HG03159 (cell line): ENCODE data around the gene MED10.
"Not testable (repeated sequence)": the region's sequence is repeated elsewhere in the genome, so short reads cannot be mapped to it uniquely, and the experiment has no call there.

Experiments used
- ATAC-seq: cut with Tn5 transposase; IDR thresholded peaks from one replicate; pipeline ENCODE4 v1.9.1; 2021; ENCODE audit warnings: mild to moderate bottlenecking, moderate library complexity; ENCODE audit not compliant: unreplicated experiment

Gene MED10

DNA sequence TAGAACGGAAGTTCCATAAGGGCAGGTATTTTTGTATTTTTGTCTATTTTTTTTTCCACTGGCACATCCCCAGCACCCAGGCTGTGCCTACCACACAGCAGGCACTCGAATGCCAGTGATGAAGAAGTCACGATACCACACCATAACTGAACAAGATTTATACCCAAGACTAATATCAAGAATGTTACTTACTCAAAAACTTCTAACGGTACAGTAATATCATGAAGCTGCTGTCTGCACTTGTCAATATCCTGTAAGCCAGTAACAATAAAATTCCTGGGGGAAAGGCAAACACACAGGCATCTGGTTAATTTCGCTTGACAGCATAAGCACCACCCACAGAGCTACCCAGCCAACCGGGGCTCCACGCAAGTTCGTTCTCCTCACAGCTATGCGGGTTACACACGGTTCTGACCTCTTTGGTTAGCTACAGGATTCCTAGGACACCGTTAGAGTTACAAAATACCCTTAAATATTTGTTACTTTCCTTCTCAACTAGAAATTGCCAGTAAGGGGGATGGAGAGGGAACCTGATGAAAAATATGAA, 1.3 kb downstream of the MED10 start:
- no peak for ATAC-seq

DNA sequence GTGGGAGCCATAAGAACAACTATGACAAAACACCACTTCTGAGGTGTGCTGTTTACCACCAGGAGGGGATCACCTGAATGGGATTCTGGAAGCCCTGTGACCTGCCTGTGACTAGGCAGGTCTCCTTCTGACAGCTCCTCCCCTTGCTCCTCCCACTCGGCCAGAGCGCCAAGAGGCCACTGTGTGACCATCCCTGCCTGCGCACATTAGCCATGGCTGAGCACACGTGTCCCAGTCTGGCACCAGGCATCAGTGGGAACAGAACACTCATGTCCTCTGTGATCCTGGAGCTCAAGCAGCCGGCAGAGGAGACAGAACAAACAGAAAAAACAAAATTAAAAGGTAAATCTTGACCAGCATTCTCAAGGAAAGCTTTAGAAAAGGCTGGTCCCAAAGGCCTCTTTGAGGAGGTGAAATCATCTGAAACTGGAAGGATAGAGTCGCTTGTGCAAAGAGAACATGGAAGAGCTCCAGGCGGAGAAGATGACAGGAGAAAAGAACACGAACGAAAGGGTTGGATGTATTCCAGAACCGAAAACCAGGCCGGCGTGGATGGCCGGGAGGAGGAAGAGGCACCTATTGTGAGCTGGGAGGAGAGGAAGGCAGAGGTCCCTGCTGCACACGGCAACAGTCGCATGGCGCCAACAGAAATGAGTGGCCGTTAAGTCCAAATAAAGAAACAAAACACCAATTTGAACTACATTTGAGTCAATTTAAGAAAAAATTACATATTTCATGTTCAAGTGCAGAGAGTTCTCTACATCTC, 5.1 kb downstream of the MED10 start:
- ATAC-seq = no peak

DNA sequence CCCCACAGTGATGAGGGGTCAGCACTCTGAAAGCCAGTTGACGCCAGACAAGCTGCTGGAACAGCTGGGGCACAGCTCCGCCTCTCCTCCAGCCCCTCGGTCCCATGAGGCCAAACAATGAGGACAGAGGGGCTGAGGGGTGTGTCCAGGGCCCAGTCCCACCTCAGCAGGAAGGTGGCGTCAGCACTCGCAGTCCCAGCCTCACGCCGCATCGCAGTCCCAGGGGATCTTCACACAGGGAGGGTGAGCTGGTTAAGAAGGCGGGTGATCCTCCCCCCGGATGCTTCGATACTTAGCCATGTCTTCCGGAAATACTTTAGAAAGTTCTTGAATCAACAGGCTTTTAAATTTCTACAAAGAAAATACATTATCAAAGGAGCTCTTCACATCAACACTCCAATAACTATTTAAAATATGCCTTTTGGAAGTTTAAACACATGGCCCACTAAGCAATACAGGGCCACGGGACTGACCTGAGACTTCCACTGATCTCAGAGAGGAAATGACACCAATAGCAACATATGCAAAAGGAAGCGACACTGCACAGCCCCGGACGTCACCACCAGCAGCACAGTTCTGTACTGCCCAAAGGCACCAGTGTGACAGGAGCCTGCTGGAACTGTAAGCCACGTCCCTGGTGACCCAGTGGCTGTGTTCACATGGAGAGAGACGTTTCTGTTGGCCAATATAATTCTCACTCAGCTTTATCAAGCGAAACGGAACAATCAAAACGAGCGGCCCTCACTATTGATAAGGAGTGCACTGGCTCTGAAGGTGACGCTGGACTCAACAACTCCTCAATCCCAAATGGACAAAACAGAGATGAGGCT, 5.9 kb downstream of the MED10 start:
- ATAC-seq = no peak

DNA sequence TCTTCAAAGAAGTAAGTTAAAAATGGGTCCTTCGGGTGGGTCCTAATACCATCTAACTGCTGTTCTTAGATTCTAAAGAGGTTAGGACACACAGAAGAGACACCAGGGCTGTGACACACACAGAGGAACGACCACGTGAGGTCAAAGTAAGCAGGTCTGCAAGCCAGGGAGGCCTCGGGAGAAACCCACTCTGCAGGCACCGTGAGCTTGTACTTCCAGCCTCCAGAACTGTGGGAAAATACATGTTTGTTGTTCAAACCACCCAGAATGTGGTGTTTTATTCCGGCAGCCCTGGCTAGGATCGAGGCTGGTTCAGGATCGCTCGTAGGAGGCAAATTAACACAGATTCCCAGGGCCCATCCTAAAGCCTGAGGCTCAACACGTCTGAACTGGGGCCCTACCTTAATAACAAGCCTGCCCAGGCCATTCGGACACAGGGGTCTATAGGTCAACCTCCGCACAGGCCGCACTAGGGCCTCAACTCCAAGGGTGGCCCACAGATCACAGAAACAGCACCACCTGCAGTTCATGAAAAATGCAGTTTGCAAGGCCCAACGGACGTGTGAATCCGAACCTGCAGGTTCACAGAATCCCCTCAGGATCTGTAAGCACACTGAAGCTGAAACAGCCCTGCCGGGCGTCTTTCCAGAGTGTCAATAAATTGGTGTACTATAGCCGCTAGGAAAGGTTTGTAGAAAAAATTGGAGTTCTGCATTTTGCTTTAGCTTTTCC, 7.1 kb downstream of the MED10 start:
- no peak for ATAC-seq

DNA sequence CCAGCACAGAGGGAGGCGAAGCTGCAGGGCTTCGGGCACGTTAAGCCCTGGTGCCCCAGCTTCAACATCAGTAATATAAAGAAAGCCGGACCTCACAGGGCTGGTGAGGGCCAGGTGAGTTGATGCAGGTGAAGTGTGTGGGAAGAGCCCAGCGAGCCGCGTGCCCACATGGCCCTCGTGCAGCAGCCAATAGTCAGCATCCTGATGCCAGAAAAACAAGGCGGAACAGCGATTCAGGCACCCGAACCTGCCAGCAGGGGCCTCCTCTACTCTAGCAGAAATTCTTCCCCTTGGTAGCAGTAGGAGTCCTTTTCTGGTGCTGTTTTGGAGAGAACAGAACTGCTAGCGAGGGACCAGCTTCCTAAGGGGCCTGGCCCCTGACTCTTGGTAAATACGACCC, 7.8 kb downstream of the MED10 start:
- ATAC-seq = no peak

DNA sequence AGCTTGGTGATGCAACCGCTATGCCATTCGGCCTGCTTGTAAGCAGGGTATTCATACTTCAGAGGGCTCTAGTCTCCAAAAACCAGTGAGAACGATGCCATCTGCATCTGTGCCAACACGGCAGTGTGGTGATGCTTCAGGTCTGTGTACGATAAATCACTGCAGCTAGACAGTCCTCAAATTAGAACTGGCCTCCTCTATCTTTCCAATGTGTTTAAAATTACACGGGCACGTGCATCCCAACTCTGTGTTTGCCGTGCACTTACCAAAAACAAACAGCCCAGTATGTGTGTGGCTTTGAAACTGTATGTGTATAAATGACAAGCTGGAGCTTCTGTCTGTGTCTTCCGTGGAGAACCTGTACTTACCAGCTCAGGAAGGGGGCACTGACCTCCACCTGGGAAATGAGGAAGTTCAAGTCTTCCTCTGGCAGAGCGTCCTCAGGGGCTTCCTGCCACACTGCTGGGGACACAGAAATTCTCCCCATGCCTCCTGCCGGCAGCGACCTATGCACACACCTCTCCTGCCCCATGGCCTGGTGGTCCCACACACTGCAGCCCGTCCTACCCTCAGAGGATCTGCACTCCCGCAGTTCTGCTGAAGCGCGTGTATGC, 12.3 kb downstream of the MED10 start:
- ATAC-seq = no peak

DNA sequence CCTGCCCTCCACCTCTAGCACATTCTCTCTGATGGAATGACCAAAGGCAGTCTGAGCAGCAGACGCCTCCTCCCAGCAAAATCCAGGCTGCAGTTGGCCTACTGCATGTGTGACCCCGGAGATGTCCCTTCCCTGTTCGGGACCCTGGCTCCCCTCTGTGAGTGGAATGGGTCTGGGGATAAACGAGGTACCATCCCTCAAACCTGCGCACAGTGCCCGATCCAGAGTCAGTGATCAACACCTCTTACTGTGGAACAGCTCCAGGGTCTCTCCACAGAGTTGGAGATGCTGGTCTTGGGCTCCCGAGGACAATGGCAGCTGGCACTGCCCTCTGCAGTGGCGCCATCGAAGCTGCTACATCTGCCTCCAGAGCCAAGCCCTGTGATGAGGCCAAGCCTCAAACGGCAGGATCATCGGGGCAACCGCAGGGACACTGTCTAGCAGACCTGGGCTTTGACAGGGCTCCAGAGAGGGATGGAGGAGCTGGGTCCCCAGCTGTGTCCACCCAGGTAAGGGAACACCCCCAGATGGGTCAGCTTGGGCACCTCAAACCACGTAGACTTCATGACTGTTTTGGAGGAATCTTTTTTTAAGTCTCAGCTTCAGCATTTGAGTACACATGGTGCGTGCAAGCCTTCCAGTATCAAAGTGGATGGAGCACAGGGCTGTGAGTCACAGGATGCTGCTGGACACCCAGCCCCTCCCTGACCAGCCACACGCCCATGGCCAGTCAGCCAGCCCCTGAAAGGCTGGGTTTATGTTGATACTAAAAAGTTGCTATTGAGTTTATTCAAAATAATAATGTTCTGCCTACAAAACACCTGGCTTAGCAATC, 13.0 kb downstream of the MED10 start:
- no peak for ATAC-seq

DNA sequence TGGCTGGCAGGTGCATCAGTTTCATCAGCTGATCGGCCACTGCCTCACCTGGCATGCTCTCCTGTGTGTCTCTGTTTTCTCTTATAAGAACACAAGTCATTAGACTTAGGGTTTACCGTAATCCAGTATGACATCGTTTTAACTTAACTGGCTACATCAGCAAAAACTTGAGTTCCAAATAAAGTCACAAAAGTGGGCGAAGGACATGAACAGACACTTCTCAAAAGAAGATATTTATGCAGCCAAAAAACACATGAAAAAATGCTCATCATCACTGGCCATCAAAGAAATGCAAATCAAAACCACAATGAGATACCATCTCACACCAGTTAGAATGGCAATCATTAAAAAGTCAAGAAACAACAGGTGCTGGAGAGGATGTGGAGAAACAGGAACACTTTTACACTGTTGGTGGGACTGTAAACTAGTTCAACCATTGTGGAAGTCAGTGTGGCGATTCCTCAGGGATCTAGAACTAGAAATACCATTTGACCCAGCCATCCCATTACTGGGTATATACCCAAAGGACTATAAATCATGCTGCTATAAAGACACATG, 14.8 kb downstream of the MED10 start:
- ATAC-seq = not testable (repeated sequence)

DNA sequence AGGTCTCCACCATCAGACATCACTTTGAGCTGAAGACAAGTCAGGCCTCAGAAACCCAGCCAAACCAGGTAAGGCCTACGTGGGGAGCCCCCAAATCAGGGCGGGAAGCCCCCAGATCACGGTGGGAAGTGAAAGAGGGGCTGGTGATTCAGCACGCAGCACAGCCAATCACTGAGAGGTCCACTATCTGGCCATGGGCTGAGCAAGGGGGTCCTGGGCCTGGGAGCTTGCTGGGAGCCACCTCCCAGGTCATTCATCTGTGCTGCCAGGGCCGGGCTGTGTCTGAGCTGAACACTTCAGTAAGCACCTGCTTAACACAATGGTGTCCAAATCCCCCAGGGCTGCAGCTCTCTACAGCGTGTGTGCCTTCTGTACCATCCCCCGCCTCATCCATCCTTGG, 15.5 kb downstream of the MED10 start:
- no peak for ATAC-seq

DNA sequence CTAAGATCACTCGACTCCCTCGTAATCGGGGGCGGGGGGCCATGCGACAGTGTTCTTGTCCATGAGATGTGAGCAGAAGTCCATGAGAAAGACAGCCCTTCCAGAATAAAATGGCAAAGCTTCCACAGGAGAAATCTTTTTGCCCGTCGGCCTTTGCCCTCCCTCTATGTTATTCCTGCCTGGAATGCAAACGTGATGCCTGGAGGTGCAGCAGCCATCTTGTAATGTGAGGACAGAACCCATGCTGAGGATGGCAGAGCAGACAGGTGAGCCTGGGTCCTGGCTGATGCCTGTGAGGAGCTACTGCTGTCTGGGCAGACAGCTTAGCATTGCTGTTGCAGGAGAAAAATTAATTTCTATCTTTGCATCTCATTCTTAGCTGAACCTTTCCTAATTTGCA, 17.2 kb downstream of the MED10 start:
- no peak for ATAC-seq

DNA sequence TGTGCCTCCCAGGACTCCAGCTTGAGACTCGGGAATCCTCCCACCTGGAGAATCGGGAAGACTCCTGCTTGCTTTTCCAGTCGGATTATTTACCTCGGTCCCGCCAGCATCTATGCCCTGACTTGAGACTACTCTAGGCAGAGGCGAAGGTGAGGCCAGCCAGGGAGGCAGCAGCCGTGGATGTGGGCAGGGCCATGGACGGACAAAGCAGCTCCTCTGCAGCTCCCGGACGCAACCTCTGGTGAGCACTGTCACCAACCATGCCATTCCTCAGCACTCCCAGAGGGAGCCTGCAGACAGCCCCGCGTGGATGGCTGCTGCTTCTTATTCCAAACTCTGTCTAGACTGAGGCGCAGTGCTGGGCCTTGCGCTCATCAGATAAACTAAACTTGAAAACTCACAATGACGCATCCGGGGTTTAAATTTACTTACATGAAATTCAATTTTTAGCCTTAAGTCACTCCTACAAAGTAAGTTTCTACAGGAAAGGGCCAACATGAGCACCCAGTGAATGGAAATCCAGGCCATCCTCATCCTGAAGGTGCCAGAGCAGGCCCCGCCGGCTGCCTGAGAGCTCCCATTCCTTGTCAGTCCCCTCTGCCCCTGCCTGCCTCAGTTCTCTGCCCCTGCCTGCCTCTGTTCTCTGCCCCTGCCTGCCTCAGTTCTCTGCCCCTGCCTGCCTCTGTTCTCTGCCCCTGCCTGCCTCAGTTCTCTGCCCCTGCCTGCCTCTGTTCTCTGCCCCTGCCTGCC, 17.8 kb downstream of the MED10 start:
- ATAC-seq = no peak

DNA sequence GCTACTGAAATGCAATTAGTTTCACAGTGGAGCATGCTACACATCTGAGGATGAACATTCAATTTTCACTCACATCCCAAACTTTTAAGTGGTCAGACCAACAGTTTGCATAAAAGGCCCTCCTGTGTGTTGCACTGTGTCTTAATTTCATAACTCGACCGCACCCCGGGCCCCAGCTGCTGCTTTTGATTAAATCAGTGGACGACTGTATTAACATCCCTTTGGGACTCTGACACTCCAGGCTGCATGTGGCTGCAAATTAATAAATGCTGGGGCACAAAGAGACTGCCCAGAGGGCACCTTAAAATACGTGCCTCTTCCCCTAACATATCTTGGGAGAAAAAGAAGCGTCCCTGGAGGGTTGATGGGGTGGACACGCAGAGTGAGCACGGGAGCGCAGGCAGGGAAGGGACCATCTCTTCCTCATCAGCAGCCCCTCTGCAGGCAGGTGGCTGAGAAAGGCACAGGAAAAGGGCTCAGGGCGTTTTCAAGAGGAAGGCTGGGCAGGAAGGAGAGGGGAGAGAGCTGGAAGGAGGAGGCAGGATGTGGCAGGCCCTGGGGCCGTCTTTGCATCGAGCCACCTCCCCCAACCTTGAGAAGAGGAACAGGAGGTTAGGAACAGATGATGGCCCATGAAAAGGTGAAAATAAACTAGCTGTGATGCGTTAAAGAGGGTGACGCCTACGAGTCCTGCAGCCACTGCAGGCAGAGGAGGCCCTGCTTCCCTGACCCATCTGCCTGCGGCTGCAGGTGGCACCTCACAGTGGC, 18.6 kb downstream of the MED10 start:
- peak; percentile 86 for ATAC-seq

DNA sequence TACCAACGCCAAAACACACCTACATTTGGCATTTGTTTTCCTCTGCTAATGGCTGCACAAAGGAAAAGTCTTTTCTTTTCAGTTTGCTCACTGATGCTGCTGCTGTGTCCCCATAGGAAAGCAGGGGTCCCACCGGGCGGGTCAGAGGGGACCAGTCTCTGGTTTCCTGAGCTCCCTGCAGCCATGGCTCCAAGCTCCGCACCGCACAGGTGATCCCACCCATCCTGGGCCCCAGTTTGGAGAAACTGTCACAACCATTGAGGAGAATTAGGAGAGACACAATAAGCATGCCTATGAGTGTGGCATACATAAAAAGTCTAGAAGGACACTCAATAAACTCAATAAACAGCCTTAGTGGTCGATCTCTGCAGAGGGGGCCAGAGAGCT, 19.9 kb downstream of the MED10 start:
- ATAC-seq = no peak

DNA sequence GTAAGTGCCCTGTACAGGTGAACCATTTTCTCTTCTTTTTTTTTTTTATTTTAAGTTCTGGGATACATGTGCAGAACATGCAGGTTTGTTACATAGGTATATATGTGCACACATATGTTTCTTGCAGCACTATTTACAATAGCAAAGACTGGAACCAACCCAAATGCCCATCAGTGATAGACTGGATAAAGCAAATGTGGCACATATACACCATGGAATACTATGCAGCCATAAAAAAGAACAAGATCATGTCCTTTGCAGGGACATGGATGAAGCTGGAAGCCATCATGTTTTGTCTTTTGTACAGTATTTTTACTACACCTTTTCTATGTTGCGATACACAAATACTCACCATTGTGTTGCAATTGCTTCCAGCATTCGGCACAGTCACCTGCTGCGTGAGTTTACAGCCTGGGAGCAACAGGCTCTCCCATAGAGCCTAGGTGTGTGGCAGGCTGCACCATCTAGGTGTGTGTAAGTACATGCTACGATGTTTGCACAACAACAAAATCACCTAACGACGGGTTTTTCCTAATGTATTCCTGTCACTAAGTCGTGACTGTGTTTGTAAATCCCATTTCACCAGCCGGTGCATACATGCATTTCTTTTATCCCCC, 20.4 kb downstream of the MED10 start:
- not testable (repeated sequence) for ATAC-seq

DNA sequence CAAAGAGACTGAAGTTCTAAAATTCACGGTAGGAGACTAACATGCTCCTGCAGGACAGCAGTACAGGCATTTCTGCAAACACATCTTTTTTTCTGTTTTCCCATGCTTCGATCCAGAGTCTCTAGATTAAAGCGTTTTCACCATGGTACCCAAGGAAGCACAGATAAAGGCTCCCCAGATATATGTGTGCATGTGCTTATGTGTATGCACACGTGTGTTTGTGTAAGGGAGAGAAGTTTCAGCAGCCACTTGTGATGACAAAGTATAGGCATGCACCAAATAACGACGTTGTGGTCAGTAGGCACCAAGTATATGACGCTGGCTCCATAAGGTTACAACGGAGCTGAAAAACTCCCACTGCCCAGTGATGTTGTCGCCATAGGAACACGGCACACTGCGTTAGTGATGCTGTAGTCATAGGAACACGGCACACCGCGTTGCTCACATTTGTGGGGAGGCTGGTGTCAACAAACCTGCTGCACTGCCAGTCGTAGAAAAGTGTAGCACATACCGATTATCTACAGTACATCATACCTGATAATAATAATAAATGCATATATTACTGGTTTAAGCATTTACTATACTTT, 21.7 kb downstream of the MED10 start:
- no peak for ATAC-seq

DNA sequence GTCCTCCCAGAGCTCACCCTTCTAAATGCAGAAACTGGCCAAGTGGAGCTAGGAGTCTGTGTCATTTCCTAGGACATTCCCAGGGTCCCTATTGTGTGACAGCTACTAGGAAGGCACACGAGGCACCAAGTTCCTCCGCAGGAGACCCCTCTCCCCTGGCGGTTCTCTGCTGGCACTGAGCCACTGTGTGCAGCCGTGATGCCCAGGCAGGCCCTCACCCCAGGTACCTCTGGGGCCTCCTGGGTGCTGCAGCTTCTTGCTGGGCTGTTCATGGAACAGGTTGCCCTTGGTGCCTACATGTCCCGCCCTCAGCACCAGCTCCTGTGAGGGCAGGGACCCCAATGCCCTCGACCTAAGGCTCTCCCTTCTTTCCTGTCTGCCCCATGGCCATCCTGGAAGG, 23.1 kb downstream of the MED10 start:
- ATAC-seq = no peak

DNA sequence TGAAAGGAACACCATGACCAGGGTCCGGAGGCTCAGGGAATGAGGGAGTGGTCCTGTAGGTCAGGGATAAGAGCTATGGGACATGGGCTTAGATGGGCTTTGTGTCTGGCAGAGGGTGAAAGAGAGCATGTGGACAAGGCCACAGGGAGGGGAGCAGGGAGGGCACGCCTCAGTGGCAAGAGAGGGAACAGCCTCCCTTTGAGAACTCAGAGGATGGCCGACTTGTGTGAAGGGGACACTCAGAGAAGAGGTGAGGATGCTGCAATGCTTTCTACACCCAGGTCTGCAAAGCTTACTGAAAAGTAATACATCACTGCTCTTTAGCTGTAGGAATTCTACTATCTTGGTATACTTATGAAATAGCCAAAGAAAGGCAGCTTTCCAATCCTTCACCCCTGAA, 23.5 kb downstream of the MED10 start:
- no peak for ATAC-seq
